ENCODE measurements around the gene CIROP. TPM values are rescaled to one million over a fixed set of nuclear protein-coding genes. Genes with fewer than 3 reads are reported as not detected.

Gene CIROP
- total and polyA plus RNA-seq, 4 donors: not detected

GRCh38 chr14:23124337-23124954 is 19.7 kb upstream of the CIROP start (continued):
- no peak for TF ChIP-seq CTCF (IDR thresholded peaks at IDR 0.05; ENCODE audit: low read depth, low read length, missing input control)
- no peak for TF ChIP-seq HNF4A (conservative IDR thresholded peaks at IDR 0.05)

- WGBS: 66% methylated on average over 8 of the region's 8 CpGs
- Histone ChIP-seq H3K27me3 (ENCODE audit: control insufficient read depth in 4 of 4, insufficient read depth in 4 of 4, low read length in 3 of 4) (no peaks in the 10 kb centered on the region), H3K9me3 (ENCODE audit: control insufficient read depth in 4 of 4, low read length in 3 of 4) (no peaks in the 10 kb centered on the region), H3K4me1 (ENCODE audit: control insufficient read depth in 4 of 4, insufficient read depth in 4 of 4, low read length in 3 of 4) (peaks cover 0 to 5% (median 2%) of the 10 kb centered on the region in 4 donors), H3K36me3 (ENCODE audit: control insufficient read depth in 4 of 4, insufficient read depth in 3 of 4, low read depth in 1 of 4, low read length in 3 of 4) (no peaks in the 10 kb centered on the region), H3K27ac (ENCODE audit: low read depth in 1 of 2, low read length in 2 of 2) (no peak overlapping the region), H3K9ac (ENCODE audit: low read depth in 1 of 2, low read length in 2 of 2) (no peak overlapping the region), H3K4me3 (ENCODE audit: low read depth in 1 of 3, low read length in 3 of 3) (no peak overlapping the region)
- TF ChIP-seq EGR1 (IDR thresholded peaks at IDR 0.05; ENCODE audit: low read depth in 2 of 2) (no peak), RXRA (IDR thresholded peaks at IDR 0.05) (no peak), YY1 (IDR thresholded peaks at IDR 0.05) (no peak), CTCF (IDR thresholded peaks at IDR 0.05; ENCODE audit: low read depth, low read length, missing input control) (no peak), TAF1 (conservative IDR thresholded peaks at IDR 0.05) (no peak)
- DNase-seq (ENCODE audit: low spot score): peak; percentile 76
These were observed 18.6 kb upstream of the CIROP start for GRCh38 chr14:23123419-23123818.

GRCh38 chr14:23122086-23122485 is 17.3 kb upstream of the CIROP start:
- Histone ChIP-seq H3K4me3 (ENCODE audit: low read depth in 1 of 3, low read length in 3 of 3) (no peak overlapping the region), H3K9me3 (ENCODE audit: control insufficient read depth in 4 of 4, low read length in 3 of 4) (no peaks in the 10 kb centered on the region), H3K36me3 (ENCODE audit: control insufficient read depth in 4 of 4, insufficient read depth in 3 of 4, low read depth in 1 of 4, low read length in 3 of 4) (no peaks in the 10 kb centered on the region), H3K9ac (ENCODE audit: low read depth in 1 of 2, low read length in 2 of 2) (no peak overlapping the region), H3K27ac (ENCODE audit: low read depth in 1 of 2, low read length in 2 of 2) (no peak overlapping the region), H3K27me3 (ENCODE audit: control insufficient read depth in 4 of 4, insufficient read depth in 4 of 4, low read length in 3 of 4) (no peaks in the 10 kb centered on the region), H3K4me1 (ENCODE audit: control insufficient read depth in 4 of 4, insufficient read depth in 4 of 4, low read length in 3 of 4) (peaks cover 0 to 5% (median 2%) of the 10 kb centered on the region in 4 donors)
- TF ChIP-seq YY1 (IDR thresholded peaks at IDR 0.05): no peak
- no peak for TF ChIP-seq ATF3 (IDR thresholded peaks at IDR 0.05)
- TF ChIP-seq RXRA (IDR thresholded peaks at IDR 0.05): no peak
- TF ChIP-seq GABPA (IDR thresholded peaks at IDR 0.05 in 1 of 2, conservative IDR thresholded peaks at IDR 0.05 in 1 of 2): no peak
- TF ChIP-seq NR2F2 (IDR thresholded peaks at IDR 0.05): no peak
- no peak for TF ChIP-seq CTCF (IDR thresholded peaks at IDR 0.05; ENCODE audit: low read depth, low read length, missing input control)
- 87% methylated on average over 6 of the region's 6 CpGs for WGBS
- no peak for DNase-seq (ENCODE audit: low spot score)
